Upper lobe of left lung (tissue), 4 donors: Measurements from ENCODE around the gene GP2.

ENCODE experiments used
- POLR2A ChIP-seq, 4 donors: fragments of 450-650 bp; IDR thresholded peaks; one replicate each; pipeline ENCODE4 v1.5.1; 2016 to 2017; ENCODE audit warnings: antibody characterized with exemption in 4 of 4, mild to moderate bottlenecking in 2 of 4
- TF ChIP-seq, protein P1 (sequence below), 6 experiments: fragments of 450-650 bp in 4 of 6; fragments of 200-600 bp in 2 of 6; sonication (generic) in 2 of 6; IDR thresholded peaks; one replicate each; pipeline ENCODE4 v1.5.1; 2016 to 2019; ENCODE audit warnings: antibody characterized with exemption in 6 of 6

DNA sequence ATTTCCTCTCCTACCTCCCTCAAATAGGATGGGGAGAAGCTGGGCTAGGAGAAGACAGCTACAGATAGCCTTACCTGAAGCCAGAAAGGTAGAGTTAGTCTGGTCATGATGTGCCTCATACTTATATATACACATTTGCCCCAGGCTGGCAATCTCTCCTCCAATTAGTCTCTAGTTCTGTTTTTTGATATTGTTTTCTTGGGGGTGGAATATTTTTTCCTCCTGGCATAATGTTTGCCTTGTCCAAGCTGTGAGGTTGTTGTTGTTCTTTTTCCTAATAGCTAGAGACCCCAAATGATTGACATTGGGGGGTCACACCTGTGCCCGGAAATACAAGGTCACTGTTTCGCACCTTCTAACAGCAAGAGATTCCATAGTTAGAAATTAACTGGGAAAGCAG is 25.3 kb upstream of the GP2 start, which contains the start of gene UMOD:
- TF ChIP-seq, protein P1, sequence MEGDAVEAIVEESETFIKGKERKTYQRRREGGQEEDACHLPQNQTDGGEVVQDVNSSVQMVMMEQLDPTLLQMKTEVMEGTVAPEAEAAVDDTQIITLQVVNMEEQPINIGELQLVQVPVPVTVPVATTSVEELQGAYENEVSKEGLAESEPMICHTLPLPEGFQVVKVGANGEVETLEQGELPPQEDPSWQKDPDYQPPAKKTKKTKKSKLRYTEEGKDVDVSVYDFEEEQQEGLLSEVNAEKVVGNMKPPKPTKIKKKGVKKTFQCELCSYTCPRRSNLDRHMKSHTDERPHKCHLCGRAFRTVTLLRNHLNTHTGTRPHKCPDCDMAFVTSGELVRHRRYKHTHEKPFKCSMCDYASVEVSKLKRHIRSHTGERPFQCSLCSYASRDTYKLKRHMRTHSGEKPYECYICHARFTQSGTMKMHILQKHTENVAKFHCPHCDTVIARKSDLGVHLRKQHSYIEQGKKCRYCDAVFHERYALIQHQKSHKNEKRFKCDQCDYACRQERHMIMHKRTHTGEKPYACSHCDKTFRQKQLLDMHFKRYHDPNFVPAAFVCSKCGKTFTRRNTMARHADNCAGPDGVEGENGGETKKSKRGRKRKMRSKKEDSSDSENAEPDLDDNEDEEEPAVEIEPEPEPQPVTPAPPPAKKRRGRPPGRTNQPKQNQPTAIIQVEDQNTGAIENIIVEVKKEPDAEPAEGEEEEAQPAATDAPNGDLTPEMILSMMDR (IDR thresholded peaks at IDR 0.05), result no peak
- TF ChIP-seq POLR2A (IDR thresholded peaks at IDR 0.05), result no peak
